Naive B cell (primary cell): Measurements from ENCODE around the gene INIP. TPM values are rescaled to one million over a fixed set of nuclear protein-coding genes. Genes with fewer than 3 reads are reported as not detected.

Experiments used
- ATAC-seq, 2 donors: fragments of 150-1000 bp; cut with Tn5 transposase; 2 replicates each; pipeline ENCODE4 v1.10.0; 2021; ENCODE audit warnings: low read depth in 2 of 2, mild to moderate bottlenecking in 2 of 2, moderate library complexity in 2 of 2
- DNase-seq: peaks from one replicate; pipeline ENCODE4 v3.0.0; 2022
- H3K27ac Mint-ChIP-seq, 6 donors: one replicate each; pipeline ENCODE4 v1.8.0; 2020 to 2022; ENCODE audit warnings: mild to moderate bottlenecking in 6 of 6, mixed read lengths in 6 of 6, moderate library complexity in 5 of 6, inconsistent platforms in 2 of 6
- H3K27me3 Mint-ChIP-seq, 3 donors: one replicate each; pipeline ENCODE4 v1.8.0; 2021 to 2022; ENCODE audit warnings: mixed read lengths in 3 of 3, mild to moderate bottlenecking in 1 of 3
- H3K36me3 Mint-ChIP-seq, 2 donors: one replicate each; pipeline ENCODE4 v1.8.0; 2020 to 2022; ENCODE audit warnings: mixed read lengths in 2 of 2, inconsistent platforms in 1 of 2, mild to moderate bottlenecking in 1 of 2
- H3K4me1 Mint-ChIP-seq, 3 donors: one replicate each; pipeline ENCODE4 v1.8.0; 2020 to 2022; ENCODE audit warnings: mixed read lengths in 3 of 3, inconsistent platforms in 1 of 3, mild to moderate bottlenecking in 1 of 3, moderate library complexity in 1 of 3
- H3K4me3 Mint-ChIP-seq, 8 donors: one replicate each; pipeline ENCODE4 v1.8.0; 2020 to 2022; ENCODE audit warnings: mild to moderate bottlenecking in 8 of 8, mixed read lengths in 8 of 8, moderate library complexity in 8 of 8, inconsistent platforms in 2 of 8
- H3K9me3 Mint-ChIP-seq, 7 donors: one replicate each; pipeline ENCODE4 v1.8.0; 2020 to 2022; ENCODE audit warnings: mixed read lengths in 7 of 7, mild to moderate bottlenecking in 5 of 7, inconsistent platforms in 2 of 7, moderate library complexity in 1 of 7
- polyA plus RNA-seq, 6 donors: library from polyadenylated mRNA; unstranded; fragments of 300-500 nt; fragmentation: Illumina TruSeq; gene quantifications; one replicate each; pipeline ENCODE4 v1.2.3, GENCODE V29; 2021; ENCODE audit warnings: low read depth in 6 of 6

Gene INIP
- polyA plus RNA-seq, 6 donors from 2014 or later, result 25.0 to 44.8 (median 38.2) TPM

DNA sequence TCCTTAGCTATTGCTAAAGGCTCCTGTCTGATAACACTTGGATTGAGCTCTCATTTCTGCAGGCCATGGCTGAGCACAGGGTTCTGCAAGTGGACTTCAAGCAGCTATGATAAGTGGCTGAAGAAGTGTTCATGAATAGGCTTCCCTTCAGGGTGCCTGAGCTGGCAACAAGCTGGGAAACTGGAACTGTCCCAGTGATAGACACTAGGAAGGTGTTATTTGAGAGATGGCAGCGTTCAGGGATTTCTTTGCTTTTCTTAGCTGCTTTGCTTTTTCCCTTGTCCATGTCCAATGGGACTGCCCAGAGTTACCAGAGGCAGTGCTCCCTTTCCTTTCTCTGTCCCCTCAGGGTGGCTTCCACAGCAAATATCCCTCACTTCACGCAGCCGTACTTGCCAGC lies 75.8 kb downstream of the INIP start:
- H3K27me3 Mint-ChIP-seq, result no peaks in the 10 kb centered on the region
- ATAC-seq (no peak), DNase-seq (no peak)
- peaks cover 13 to 47% of the 10 kb centered on the region in 2 donors for H3K36me3 Mint-ChIP-seq
- no peak overlapping the region for H3K27ac Mint-ChIP-seq
- H3K4me3 Mint-ChIP-seq, result no peak overlapping the region
- no peaks in the 10 kb centered on the region for H3K4me1 Mint-ChIP-seq
- H3K9me3 Mint-ChIP-seq, result peaks cover 12 to 40% (median 27%) of the 10 kb centered on the region in 7 donors

DNA sequence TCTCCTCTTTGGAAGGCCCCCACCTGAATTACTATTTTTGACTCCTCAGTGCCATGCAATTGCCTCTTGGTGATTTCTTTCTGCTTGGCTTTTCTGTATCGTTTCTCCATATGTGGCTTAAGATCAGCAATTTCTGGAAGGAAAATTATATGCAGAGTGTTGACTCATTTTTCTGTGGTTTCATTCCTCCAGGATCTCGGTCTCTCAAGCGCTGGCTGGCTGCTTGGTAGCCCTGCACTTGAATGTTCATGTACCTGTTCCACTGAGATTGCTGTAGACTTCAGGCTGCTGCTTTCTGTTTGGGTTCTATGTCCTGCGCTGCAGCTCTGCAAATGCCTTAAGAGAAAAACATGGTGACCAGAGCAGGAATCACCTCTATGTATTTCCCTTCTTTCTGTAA lies 77.6 kb downstream of the INIP start:
- Mint-ChIP-seq H3K4me1 (no peaks in the 10 kb centered on the region), H3K9me3 (peaks cover 9 to 27% (median 17%) of the 10 kb centered on the region in 7 donors), H3K36me3 (peaks cover 6 to 30% of the 10 kb centered on the region in 2 donors), H3K27ac (no peak overlapping the region), H3K4me3 (no peak overlapping the region), H3K27me3 (no peaks in the 10 kb centered on the region)
- DNase-seq, result no peak
- ATAC-seq, result no peak

Other genes with a start within 250 kb of the INIP start
- gene KIAA1958, start 231.3 kb downstream of the INIP start, polyA plus RNA-seq, result 1 to 10 TPM in 5 of 6 donors, not detected in 1; 2.0 to 5.3 (median 2.7) TPM
- gene SNX30, start 32.6 kb upstream of the INIP start, polyA plus RNA-seq, result 1 to 10 TPM; 1.6 to 5.3 (median 4.5) TPM
- under 1 TPM in 3 of 6 donors, not detected in 3; 0.14 to 0.22 (median 0.21) TPM for gene SLC46A2, start 172.8 kb upstream of the INIP start, polyA plus RNA-seq